Heart left ventricle (tissue), 13 donors: ENCODE measurements around the gene PTK6.

Source experiments
- POLR2A ChIP-seq, 2 donors: fragments of 450-650 bp; IDR thresholded peaks; one replicate each; pipeline ENCODE4 v1.6.1; 2017; ENCODE audit warnings: antibody characterized with exemption in 2 of 2, mild to moderate bottlenecking in 2 of 2, moderate library complexity in 2 of 2
- TF ChIP-seq, protein P1 (sequence below), 12 donors: fragments of 200-600 bp; sonication (generic) in 4 of 12; IDR thresholded peaks; one replicate each; pipeline versions ENCODE4 v1.5.0 to v1.8.0; 2018 to 2022; ENCODE audit warnings: antibody characterized with exemption in 12 of 12, mild to moderate bottlenecking in 5 of 12
- donor health status: ischemic (EF 13 %, LVEDD 7.1; RV severe dilation, severe dysfunction).
- donor health status: DM: no; HTN: yes; CAD: no.
- donor health status: DM: no; HTN: no; CAD: no.
- donor health status: ischemic (EF 25% LVEDD 6.9; RV normal size, moderate dysfunction).
- donor health status: ischemic (EF 25% LVEDD 5.7; RV mildly dilated, moderate dysfunction).
- donor health status: ischemic (EF 35%, LVEDD 5.7; RV mildly dilated, moderate dysfunction).
- donor health status: nonischemic (EF 11% LVEDD 7.7; RV severe dilation, severe dysfunction).
- donor health status: DM: yes; HTN: yes; CAD: no.
- donor health status: PGD.
- donor health status: ischemic (EF 29% LVEDD 5.4; RV normal size, mild dysfunction).
- donor health status: nonischemic (EF 23%, LVEDD 6.1; RV moderate dilation, normal function).

DNA sequence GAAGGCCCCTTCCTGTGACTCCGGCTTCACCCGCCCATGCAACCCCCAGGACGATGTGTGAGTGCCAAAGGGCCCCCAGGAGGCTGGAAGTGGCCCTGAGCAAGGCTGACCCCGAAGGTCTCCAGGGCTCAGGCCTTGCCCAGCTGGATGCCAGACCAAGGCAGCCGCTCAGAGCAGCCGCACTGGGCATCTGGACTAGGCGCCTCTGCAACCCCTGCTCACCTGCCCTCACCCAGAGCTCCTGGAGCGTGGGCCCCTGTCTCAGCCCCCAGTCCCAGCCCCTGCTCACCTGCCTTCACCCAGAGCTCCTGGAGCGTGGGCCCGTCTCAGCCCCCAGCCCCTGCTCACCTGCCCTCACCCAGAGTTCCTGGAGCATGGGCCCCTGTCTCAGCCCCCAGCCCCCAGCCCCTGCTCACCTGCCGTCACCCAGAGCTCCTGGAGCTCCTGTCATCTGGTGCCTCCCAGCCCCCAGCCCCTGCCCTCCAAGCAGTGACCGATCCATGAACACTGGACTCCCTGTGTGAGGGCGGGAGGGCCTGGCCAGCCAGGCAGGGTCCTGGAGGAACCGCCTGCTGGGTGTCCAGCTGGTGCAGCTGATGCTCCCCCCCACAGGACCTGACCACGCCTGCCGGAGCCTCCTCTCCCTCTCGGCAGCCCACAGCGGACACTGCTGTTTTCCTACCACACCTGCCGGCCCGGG is 9.2 kb upstream of the PTK6 start:
- TF ChIP-seq POLR2A (IDR thresholded peaks at IDR 0.05), result no peak
- TF ChIP-seq, protein P1, sequence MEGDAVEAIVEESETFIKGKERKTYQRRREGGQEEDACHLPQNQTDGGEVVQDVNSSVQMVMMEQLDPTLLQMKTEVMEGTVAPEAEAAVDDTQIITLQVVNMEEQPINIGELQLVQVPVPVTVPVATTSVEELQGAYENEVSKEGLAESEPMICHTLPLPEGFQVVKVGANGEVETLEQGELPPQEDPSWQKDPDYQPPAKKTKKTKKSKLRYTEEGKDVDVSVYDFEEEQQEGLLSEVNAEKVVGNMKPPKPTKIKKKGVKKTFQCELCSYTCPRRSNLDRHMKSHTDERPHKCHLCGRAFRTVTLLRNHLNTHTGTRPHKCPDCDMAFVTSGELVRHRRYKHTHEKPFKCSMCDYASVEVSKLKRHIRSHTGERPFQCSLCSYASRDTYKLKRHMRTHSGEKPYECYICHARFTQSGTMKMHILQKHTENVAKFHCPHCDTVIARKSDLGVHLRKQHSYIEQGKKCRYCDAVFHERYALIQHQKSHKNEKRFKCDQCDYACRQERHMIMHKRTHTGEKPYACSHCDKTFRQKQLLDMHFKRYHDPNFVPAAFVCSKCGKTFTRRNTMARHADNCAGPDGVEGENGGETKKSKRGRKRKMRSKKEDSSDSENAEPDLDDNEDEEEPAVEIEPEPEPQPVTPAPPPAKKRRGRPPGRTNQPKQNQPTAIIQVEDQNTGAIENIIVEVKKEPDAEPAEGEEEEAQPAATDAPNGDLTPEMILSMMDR (IDR thresholded peaks at IDR 0.05), result no peak
